HG03457 (cell line): ENCODE data around the gene C16orf86.

Experiments used
- ATAC-seq: cut with Tn5 transposase; IDR thresholded peaks from one replicate; pipeline ENCODE4 v1.9.1; 2021; ENCODE audit warnings: moderate number of reproducible peaks; ENCODE audit not compliant: unreplicated experiment

C16orf86 gene

GRCh38 chr16:67665598-67665997, 1.0 kb upstream of the C16orf86 start:
- ATAC-seq, result no peak

- no peak for ATAC-seq
Observed at GRCh38 chr16:67666032-67666551, 522 bp upstream of the C16orf86 start.

GRCh38 chr16:67667453-67667816, 821 bp downstream of the C16orf86 start:
- ATAC-seq, result no peak

DNA sequence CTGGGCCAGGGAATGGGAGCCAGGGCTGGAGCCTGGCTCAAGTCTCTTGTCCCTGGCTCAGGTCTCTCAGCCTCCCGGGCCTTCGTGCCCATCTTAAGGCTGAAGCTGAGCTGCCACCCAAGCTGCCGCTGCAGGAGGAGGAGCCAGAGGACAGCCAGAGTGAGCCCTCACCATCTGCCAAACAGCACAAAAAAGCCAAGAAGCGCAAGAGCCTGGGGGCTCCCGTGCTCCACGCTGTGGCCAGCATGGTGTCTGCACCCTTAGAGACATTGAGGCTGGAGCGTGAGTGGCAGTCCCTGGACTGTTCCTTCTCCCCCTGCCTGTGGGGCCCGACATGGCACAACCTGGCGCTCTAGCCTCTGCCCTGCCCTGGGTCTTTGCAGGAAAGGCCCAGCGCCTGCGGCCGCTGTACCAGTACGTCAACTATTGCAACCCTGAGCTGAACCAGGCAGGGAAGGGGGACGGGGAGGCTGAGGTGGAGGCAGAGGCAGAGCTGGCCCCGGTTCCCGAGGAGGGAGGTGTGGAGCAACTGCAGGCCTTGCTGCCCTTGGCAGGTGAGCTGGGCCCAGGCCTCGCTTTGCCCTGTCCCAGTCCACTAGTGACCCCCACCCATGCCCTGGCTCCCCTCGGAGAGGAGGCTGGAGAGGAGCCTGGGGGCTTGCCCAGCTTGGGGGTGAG, 1.3 kb downstream of the C16orf86 start:
- no peak for ATAC-seq

- ATAC-seq, result no peak
Observed at GRCh38 chr16:67668495-67669157, 2.0 kb downstream of the C16orf86 start.

DNA sequence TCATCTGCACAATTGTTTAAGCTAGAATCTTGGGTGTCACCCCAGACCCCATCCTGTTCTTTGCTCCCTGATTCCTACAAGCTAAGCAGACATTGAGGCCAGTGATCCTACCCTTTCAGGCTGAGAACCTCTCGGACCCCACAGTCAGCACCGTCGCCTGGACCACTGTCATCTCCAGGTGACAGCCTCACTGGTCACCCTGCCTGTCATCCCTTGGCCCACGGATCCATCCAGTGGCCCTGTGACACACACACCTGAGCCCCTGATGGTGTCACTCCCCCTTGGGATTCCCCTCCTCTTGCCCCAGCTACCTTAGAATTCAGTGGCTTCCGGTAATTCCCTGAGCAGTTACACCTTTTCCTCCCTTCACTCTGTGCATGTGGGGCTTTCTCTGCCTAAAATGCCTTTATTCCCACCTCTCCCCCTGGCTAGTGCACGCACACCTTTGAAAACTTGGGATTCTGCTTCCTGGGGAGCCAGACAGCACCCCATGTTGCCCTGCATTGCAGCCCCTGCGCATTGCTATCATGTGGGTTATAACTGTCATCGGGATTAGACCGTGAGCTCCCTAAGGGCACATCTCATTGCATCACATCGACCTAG, 3.0 kb downstream of the C16orf86 start:
- no peak for ATAC-seq

GRCh38 chr16:67672306-67672705, 5.7 kb downstream of the C16orf86 start:
- ATAC-seq, result no peak

DNA sequence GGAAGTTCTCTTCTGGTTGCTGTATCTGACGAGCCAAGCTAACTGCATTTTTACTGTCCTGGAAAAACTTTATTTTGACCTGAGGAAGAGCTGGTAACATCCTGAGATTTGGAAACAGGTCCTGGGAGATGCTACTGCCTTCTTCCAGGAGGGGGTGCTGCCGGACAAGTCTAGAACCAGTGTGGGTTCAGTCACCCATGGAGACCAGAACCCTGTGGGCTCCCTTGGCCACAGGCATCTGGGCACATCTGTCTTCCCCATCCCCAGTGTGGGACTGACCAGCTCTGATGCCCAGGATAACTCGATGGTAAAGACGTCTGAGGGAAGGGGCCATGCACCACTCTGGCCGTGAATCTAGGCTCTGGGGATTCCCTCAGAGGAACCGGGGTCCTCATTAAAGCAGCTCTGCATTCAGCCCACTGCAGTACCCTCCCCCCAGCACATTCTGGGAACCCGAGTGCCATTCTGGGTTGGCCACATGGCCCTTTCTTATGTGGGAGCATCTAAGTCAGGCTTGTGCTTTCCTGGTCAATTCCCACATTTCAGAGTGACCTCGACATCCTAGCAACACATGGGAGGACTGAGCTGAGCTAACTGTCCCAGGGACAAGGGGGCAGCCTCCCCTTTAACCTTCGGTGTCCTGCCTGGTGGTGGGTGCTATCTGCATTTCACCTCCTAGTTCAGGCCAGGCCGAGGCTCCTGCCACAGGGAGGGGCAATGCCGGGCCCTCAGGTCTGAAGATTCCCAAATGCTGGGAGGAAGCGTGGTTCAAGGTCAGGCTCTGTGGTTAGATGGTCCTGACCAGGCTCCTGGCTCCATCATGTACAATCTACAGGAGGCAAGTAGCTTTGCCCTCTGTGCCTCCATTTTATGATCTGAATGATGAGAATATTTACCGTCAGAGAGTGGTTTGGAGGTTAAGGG, 6.4 kb downstream of the C16orf86 start:
- ATAC-seq, result no peak

GRCh38 chr16:67673712-67674580, 7.3 kb downstream of the C16orf86 start:
- no peak for ATAC-seq

- ATAC-seq, result no peak
Observed at GRCh38 chr16:67674851-67675578, 8.4 kb downstream of the C16orf86 start.

DNA sequence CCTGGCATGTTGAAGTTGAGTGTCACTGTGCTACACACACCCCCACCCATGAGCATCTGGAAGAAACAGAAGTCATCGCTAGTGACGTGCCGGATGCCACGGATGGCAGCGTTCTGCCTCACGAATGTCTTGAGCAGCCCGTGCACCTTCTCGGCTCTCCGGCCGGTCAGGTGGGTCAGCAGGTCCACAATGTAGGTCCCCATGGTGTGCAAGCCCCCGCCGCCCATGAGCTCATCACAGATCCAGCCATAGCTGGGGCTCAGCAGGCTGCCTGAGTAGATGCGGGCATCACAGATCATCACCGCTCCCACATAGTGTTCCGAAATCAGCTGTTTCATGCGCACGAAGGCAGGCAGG, 8.9 kb downstream of the C16orf86 start:
- ATAC-seq, result no peak

DNA sequence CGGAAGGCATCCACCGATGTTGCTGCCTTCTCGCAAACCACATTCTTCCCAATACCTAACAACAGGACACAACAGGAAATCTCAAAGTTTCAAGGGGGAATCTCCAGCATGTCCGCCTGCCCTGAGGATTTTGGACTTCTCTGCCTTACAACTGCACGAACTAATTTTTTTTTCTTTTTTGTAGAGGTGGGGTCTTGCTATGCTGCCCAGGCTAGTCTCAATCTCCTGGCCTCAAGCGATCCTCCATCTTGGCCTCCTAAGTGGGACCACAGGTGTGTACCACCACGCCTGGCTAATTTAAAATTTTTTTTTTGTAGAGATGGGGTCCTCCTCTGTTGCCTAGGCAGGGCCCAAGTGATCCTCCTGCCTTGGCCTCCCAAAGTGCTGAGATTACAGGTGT, 9.4 kb downstream of the C16orf86 start:
- ATAC-seq, result no peak

- ATAC-seq, result no peak
Observed at GRCh38 chr16:67676516-67676915, 9.9 kb downstream of the C16orf86 start.

DNA sequence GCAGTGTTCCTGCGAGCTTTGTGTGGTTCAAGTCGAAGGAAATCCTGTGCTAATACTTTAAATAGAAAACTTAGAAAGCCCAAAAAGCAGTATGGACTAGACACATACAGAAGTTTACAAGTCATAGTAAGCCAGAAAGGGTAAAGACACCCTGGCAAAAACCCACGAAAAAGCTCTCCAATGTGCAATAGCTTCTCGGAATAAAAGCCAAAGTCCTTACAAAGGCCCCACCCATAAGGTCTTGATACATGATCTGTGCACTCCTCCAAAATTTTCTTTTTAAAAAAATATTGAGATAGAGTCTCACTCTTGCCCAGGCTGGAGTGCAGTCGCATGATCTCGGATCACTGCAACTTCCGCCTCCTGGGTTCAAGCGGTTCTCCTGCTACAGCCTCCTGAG, 10.3 kb downstream of the C16orf86 start:
- no peak for ATAC-seq

GRCh38 chr16:67677712-67678111, 11.1 kb downstream of the C16orf86 start:
- ATAC-seq, result no peak

DNA sequence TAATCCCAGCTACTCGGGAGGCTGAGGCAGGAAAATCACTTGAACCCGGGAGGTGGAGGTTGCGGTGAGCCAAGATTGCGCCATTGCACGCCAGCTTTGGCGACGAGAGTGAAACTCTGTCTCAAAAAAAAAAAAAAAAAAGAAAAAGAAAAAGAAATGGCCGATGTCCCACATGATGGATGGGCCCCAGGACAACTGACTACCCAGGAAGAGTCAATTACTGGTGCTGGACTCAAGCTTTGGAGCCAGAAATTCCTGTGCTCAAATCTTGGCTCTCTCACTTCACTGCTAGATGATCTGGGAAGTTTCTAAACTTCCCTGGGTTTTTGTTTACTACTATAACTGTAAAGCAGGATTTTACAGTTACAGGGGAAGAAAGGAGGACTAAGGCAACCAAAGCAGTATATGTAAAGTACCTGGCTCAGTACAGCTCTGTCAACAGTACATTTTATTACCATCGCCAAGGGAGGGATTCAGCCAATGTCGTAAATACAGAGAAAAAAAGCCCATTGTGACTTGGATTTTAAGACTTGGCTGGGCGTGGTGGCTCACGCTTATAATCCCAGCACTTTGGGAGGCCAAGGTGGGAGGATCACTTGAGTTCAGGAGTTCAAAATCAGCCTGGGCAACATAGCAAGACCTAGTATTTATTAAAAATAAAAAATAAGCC, 11.9 kb downstream of the C16orf86 start:
- ATAC-seq, result no peak

DNA sequence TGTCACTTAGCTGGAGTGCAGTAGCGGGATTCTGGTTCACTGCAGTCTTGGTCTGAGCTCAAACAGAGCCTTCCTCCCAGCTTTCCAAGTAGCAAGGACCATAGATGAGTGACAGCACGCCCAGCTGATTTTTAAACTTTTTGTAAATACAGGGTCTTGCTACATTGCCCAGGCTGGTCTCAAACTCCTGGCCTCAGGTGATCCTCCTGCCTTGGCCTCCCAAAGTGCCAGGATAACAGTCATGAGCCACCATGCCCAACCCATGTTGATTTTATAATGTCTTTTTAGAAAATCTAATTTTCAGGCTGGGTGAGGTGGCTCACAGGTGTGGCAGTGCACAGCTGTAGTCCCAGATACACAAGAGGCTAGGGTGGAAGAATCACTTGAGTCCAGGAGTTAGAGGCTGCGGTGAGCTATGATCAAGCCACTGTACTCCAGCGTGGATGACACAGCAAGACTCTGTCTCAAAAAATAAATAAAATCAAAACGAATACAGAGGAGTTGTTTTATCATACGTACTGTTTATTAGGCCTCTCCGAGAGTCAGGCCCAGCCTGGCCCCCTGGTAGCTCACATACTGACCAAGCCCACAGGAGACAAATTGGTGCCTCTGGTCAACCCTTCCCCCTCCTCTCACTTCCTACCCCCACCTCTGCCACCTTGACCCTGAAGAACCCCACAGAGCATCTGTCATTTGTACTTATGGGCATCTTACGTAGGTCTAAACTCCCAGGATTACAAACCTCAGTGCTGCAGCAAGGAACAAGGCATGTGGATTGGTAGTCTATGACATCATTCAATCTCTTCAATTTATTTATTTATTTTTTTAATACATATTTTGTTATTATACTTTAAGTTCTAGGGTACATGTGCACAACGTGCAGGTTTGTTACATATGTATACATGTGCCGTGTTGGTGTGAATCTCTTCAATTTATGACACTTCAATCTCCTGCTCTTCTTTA, 13.6 kb downstream of the C16orf86 start:
- ATAC-seq, result no peak

DNA sequence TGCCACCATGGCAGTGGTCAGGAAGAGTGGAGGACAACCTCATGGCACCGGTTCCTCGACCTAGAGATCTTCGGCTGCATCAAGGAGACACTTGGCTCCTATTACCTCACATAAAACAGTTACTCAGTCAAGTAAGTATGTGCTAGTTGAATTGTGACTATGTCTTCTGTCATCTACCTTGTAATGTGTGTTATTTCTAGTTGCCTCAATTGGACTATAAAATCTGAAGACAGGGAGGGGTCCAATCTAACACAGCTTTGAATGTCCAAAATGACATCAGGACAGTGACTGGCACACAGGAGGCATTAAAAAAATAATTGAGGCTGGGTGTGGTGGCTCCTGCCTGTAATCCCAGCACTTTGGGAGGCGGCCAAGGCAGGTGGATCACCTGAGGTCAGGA, 17.2 kb downstream of the C16orf86 start:
- no peak for ATAC-seq
